ENCODE data around the gene WDR89. TPM values are rescaled to one million over a fixed set of nuclear protein-coding genes. Genes with fewer than 3 reads are reported as not detected.

The WDR89 gene
- total and polyA plus RNA-seq, 7 experiments from 2014 or later, result 12.6 to 44.1 (median 24.0) TPM

- CTCF ChIA-PET, result no interaction called here
Observed at GRCh38 chr14:63547798-63548335, 93.8 kb downstream of the WDR89 start.

More at GRCh38 chr14:63547798-63548335, 93.8 kb downstream of the WDR89 start:
- peaks cover 3 to 13% (median 12%) of the 10 kb centered on the region in 7 donors for H3K4me1 Mint-ChIP-seq
- H3K36me3 Mint-ChIP-seq, result peaks cover 0 to 4% (median 0%) of the 10 kb centered on the region in 5 donors
- no peak overlapping the region for H3K27ac ChIP-seq (ENCODE audit: low read depth, low read length)
- peaks cover 0 to 1% (median 0%) of the 10 kb centered on the region in 11 donors for H3K9me3 Mint-ChIP-seq
- intact Hi-C loops (cut with micrococcal nuclease), result no loop called here
- H3K4me3 ChIP-seq (ENCODE audit: low read length), result no peak overlapping the region
- no peak overlapping the region for H3K4me3 Mint-ChIP-seq
- H3K36me3 ChIP-seq (ENCODE audit: control insufficient read depth in 2 of 3, insufficient read depth in 3 of 3, low read length in 3 of 3), result peaks cover 0 to 3% (median 0%) of the 10 kb centered on the region in 3 experiments
- peak overlapping the region in 1 of 9 donors; percentile 41 for H3K27ac Mint-ChIP-seq
- no peak for ATAC-seq
- H3K4me1 ChIP-seq (ENCODE audit: control insufficient read depth in 2 of 2, insufficient read depth in 2 of 2, low read length in 2 of 2), result peaks cover 4 to 10% of the 10 kb centered on the region in 2 donors
- H3K27me3 Mint-ChIP-seq, result peaks cover 0 to 2% (median 0%) of the 10 kb centered on the region in 5 donors
- no peaks in the 10 kb centered on the region for H3K9me3 ChIP-seq (ENCODE audit: control insufficient read depth in 2 of 3, low read length in 3 of 3)
- POLR2A ChIA-PET, result no interaction called here
- no peaks in the 10 kb centered on the region for H3K27me3 ChIP-seq (ENCODE audit: control insufficient read depth in 2 of 2, insufficient read depth in 2 of 2, low read length in 2 of 2)
- DNase-seq, result no peak

Other genes starting within 250 kb of the WDR89 start
- 10 to 100 TPM; 36.9 to 47.8 (median 37.7) TPM for gene PPP2R5E, start 98.5 kb downstream of the WDR89 start, total RNA-seq
- gene PPP2R5E, start 98.5 kb downstream of the WDR89 start, polyA plus RNA-seq, result 10 to 100 TPM; 29.2 to 36.4 TPM
- gene SGPP1, start 86.2 kb upstream of the WDR89 start, total RNA-seq, result 10 to 100 TPM; 15.1 to 17.7 (median 15.7) TPM
- 10 to 100 TPM; 11.5 to 13.1 TPM for gene SGPP1, start 86.2 kb upstream of the WDR89 start, polyA plus RNA-seq
- 100 to 1,000 TPM in 4 of 5 experiments, 10 to 100 TPM in 1; 77.7 to 170 (median 149) TPM for gene SYNE2, start 211.1 kb upstream of the WDR89 start, total RNA-seq
- 10 to 100 TPM; 22.4 to 29.2 TPM for gene SYNE2, start 211.1 kb upstream of the WDR89 start, polyA plus RNA-seq